ENCODE results near the gene MYL3.

The MYL3 gene

DNA sequence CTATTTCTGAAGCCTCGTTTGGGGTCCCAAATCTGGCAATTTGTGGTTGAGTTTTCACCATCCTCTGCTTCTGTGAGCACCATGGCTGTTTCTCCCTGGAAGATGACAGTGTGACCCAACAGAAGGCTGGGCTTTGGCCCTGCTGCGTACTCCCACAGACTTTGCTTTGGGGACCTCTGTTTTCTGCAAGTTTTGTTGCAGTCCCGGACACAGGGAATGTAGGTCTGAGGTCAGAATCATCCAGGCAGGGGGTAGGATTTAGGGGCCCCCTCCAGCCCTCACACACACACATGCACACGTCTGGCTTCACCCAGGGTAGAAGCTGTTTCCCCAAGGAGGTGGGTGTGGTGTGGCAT lies 20.6 kb upstream of the MYL3 start:
- no peak overlapping the region for H3K4me3 ChIP-seq (ENCODE audit: low read depth, low read length)
- TF ChIP-seq, protein P1, sequence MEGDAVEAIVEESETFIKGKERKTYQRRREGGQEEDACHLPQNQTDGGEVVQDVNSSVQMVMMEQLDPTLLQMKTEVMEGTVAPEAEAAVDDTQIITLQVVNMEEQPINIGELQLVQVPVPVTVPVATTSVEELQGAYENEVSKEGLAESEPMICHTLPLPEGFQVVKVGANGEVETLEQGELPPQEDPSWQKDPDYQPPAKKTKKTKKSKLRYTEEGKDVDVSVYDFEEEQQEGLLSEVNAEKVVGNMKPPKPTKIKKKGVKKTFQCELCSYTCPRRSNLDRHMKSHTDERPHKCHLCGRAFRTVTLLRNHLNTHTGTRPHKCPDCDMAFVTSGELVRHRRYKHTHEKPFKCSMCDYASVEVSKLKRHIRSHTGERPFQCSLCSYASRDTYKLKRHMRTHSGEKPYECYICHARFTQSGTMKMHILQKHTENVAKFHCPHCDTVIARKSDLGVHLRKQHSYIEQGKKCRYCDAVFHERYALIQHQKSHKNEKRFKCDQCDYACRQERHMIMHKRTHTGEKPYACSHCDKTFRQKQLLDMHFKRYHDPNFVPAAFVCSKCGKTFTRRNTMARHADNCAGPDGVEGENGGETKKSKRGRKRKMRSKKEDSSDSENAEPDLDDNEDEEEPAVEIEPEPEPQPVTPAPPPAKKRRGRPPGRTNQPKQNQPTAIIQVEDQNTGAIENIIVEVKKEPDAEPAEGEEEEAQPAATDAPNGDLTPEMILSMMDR (IDR thresholded peaks at IDR 0.05; ENCODE audit: insufficient read depth, low read depth, low read length, missing control alignments), result no peak

DNA sequence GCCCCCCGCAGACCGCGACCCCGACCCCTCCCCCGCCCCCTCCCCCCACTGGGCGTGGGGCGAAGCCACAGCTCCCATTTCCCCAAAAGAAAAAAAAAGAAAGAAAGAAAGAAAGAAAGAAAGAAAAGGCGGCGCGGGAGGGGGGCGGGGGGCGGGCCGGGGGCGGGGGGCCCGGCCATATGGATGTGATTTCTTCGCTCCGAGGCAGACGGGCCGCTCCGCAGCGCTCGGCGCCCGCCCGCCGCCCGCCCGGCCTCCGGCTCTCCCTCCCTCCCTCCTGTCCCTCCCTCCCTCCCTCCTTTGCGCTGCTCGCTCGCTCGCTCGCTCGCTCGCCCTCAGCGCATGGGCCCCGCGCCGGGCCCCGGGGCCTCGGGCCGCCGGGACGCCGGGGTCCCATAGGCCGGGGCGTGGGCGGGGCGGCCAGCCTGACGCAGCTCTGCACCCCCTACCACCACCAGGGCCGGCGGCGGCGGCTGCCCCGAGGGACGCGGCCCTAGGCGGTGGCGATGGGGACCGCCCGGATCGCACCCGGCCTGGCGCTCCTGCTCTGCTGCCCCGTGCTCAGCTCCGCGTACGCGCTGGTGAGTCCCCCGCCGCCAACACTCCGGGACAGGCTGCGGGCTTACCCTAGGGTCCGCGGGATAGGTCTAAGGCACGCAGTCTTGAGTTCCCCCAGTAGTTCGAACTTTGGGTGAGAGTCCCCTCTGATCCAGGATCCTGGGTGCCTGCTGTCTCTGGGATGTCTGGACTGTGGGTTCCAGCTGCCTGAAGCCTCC lies 20.0 kb upstream of the MYL3 start:
- DNase-seq (ENCODE audit: low read depth), result no peak

More for the DNA sequence above, 20.6 kb upstream of the MYL3 start:
- DNase-seq (ENCODE audit: low read depth), result no peak

DNA sequence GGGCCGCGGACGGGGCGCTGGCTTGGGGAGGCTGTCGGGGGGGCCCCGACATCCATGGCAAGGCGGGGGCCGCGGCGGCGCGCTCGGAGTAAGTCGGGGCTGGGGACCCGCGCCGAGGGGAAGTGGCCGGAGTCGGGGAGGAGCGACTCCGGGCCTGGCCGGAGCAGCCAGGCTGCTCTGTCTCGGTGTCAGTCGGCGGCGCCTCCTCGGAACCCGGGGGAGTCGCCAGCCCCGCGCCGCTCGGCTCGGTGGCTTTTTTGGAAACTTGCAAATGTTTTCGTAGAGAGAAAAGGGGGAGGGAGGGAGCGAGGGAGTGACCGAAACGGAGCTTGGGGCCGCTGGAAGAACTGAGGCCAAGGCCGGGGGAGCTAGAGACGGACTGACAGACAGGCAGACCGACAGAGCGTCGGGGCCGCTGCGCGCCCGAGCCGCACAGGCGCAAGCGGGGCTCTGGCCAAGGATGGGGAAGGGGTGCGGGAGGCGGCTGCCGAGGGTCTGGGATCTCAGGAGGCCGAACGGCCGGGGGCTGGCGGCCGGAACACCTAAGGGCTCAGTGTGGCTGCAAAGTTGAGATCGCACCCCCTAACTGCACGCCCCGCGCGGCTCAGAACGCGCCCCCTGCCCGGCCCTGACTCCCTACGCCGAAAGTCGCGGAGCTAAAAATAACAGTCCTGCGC lies 19.3 kb upstream of the MYL3 start:
- H3K4me3 ChIP-seq (ENCODE audit: low read depth, low read length), result no peak overlapping the region; the same call in 1 of the 2 replicates
- TF ChIP-seq, protein P1 (IDR thresholded peaks at IDR 0.05; ENCODE audit: insufficient read depth, low read depth, low read length, missing control alignments), result no peak
- peak; percentile 12 for DNase-seq (ENCODE audit: low read depth)

More for the DNA sequence above, 20.0 kb upstream of the MYL3 start:
- TF ChIP-seq, protein P1 (IDR thresholded peaks at IDR 0.05; ENCODE audit: insufficient read depth, low read depth, low read length, missing control alignments), result no peak
- no peak overlapping the region for H3K4me3 ChIP-seq (ENCODE audit: low read depth, low read length)

DNA sequence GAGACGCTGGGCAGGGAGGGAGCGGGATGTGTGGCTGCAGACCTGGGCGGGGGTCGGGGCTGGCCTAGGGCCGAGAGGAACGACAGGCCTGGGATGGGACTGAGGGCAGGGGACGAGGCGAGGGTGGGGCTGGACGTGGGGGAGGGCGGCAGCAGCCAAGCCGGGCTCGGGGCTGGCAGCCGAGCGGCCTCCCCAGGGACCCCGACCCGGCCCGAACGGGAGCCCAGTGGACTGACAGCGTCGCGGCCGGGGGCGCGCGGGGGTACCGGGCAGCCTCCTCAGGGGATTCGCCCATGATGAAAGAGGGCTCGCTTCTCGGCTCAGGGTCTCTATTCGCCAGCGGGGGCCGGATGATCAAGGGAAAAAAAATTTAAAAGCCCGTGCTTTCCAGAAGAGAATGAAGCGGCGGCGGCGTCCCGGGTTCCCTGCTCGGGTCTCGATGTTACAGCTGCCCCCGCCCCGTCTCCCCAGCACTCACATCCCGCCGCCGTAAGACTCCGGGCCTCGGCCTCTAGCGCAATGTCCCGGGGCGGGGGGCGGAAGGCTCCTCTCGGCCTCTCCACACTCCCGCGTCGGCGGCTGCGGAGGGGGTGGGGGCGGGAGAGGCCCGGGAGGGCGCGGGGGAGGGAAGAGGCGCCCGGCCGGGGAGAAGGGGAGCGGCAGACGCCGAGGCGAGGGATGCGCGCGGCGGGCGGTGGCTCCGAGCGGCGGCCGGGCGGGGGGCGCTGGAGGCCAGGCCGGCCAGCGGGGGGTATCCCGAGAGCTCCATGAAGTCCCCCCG lies 18.5 kb upstream of the MYL3 start:
- no peak for DNase-seq (ENCODE audit: low read depth)
- H3K4me3 ChIP-seq (ENCODE audit: low read depth, low read length), result no peak overlapping the region
- TF ChIP-seq, protein P1 (IDR thresholded peaks at IDR 0.05; ENCODE audit: insufficient read depth, low read depth, low read length, missing control alignments), result no peak

DNA sequence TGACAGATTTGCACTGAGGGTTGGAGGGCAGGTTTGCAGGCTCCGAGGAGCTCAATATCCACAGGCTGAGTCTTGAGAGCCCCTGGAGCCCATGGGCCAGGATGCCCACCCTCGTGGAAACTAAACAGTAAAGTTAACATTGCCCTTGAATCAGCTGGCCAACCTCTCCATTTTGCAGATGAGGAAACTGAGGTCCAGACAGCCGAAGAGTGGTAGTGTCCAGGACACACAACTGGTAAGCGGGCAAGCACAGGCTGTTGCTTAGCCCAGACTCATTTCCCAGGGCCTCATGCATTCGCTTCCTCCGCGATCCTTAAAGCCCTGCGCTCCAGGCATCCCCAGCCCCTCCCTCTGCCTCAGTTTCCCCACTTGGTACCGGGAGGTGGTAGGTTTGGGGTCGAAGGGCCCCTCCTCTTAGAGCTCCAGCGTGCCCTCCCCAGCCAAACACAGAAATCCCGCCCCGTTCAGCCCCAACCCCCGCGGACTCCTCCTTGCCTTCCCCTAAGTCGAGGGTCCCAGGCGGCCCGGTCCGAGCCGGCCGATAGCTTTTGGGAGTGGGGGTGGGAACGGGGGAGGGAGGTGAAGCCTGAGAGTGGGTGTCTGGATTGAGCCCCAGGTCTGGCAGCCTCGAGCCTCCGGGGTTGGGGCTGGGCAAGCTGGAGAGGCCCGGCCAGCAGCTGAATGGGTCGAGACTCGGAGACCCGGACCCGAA lies 17.8 kb upstream of the MYL3 start:
- no peak overlapping the region for H3K4me3 ChIP-seq (ENCODE audit: low read depth, low read length)
- TF ChIP-seq, protein P1 (IDR thresholded peaks at IDR 0.05; ENCODE audit: insufficient read depth, low read depth, low read length, missing control alignments), result no peak
- no peak for DNase-seq (ENCODE audit: low read depth)

DNA sequence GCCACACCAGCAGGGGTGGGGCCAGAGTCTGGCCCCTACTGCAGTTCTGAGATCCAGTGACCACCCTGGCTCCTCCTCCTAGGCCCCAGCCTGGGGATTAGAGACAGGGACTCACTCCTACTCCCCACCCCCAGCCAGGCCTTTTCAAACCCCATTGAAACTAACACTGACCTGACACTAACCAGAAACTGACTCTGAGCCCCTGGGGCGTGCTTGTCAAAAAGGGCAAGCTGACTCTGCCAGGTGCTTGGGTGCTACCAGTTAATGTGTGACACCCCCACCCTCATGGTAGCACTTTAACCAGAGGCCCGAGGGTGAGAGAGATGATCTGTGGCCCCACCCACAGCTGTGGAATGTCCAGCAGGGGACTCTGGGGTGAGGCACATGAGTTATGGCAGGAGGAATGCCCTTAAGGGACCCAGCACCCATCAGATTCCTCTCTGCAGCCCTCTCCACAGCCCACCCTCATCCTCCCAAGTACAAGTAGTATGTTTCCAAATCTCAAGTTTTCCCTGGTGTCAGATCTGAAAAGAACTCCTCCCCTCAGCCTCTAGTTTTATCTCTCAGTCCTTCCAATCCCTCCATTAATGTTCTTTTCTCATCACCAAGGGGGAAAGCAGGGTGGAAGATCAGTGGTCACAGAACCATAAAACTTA lies 15.7 kb upstream of the MYL3 start:
- H3K4me3 ChIP-seq (ENCODE audit: low read depth, low read length), result no peak overlapping the region
- TF ChIP-seq, protein P1 (IDR thresholded peaks at IDR 0.05; ENCODE audit: insufficient read depth, low read depth, low read length, missing control alignments), result no peak
- peak; percentile 48 for DNase-seq (ENCODE audit: low read depth)
